Tibial artery (tissue), 4 donors: ENCODE data around the gene PKN3.

Experiments
- DNase-seq, 2 donors: peaks; one replicate each; pipeline ENCODE4 v3.0.0-alpha.2; 2019
- H3K27ac ChIP-seq, 2 donors: fragments of 200-600 bp; sonication (generic) in 1 of 2; 1 replicate in 1 of 2; 2 replicates in 1 of 2; pipeline ENCODE4 v1.5.1; 2018 to 2019; ENCODE audit warnings: mild to moderate bottlenecking in 1 of 2
- H3K27me3 ChIP-seq, 2 donors: fragments of 200-600 bp; sonication (generic) in 1 of 2; one replicate each; pipeline versions ENCODE4 v1.5.1 to v1.6.0; 2016 to 2019
- H3K36me3 ChIP-seq, 3 donors: fragments of 200-600 bp; sonication (generic) in 2 of 3; one replicate each; pipeline ENCODE4 v1.5.1; 2016 to 2019; ENCODE audit warnings: mild to moderate bottlenecking in 2 of 3
- H3K4me1 ChIP-seq, 4 donors: fragments of 200-600 bp; sonication (generic) in 2 of 4; 1 replicate in 3 of 4; 2 replicates in 1 of 4; pipeline ENCODE4 v1.5.1; 2016 to 2019
- H3K4me3 ChIP-seq, 2 donors: fragments of 200-600 bp; sonication (generic) in 1 of 2; 1 replicate in 1 of 2; 2 replicates in 1 of 2; pipeline ENCODE4 v1.5.1; 2018 to 2019; ENCODE audit warnings: mild to moderate bottlenecking in 2 of 2
- H3K9me3 ChIP-seq, 3 donors: fragments of 200-600 bp; sonication (generic) in 1 of 3; one replicate each; pipeline ENCODE4 v1.5.1; 2016 to 2019
- intact Hi-C: fragments of 100-400 bp; cut with DNase I; formaldehyde crosslinking; loops from one replicate; pipeline ENCODE4 v1.15.0; 2023; ENCODE audit warnings: low total_unique reads
- TF ChIP-seq, protein P1 (sequence below), 2 experiments: fragments of 200-600 bp in 1 of 2; fragments of 450-650 bp in 1 of 2; IDR thresholded peaks; one replicate each; pipeline ENCODE4 v1.5.1; 2017 to 2019; ENCODE audit warnings: antibody characterized with exemption in 2 of 2, mild to moderate bottlenecking in 1 of 2, moderate library complexity in 1 of 2

PKN3 gene

DNA sequence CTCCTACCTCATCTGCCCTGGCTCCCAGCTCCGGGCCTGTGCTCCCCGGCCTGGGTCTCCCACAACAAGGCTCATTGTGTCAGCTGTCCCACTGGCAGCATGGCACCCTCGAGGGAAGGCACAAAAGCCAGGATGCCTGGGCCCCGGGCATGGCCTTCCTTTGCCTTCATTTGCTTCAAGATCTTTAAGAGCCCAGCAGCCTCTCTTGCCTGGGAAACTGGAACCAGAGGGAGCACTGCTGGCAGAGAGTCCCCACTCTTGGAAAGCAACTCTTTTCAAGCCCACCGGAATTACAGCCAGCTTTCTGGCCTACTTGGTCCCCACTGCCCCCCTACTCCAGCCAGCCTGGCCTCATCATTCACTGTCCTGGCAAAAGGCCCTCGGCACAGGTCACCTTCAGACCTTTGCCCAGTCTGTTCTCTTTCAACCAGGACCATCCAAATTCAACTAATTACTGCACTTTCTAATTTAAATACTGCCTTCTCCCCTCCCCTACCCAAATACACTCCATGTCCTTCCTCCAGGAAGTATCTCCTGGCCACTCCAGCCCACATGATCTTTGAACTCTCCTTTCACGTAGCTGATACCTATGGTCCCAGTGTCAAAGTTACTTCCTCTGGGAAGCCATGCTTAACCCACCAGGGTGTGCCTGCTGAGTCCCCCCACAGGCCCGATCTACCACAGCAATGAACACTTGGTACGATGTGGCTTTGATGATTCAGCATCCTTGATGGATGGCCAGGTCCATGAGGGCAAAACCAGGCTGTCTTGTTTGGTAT, 60.6 kb downstream of the PKN3 start:
- Histone ChIP-seq H3K4me3 (no peak overlapping the region), H3K36me3 (peaks cover 0 to 31% (median 4%) of the 10 kb centered on the region in 3 donors), H3K27me3 (no peaks in the 10 kb centered on the region), H3K27ac (no peak overlapping the region), H3K9me3 (no peaks in the 10 kb centered on the region), H3K4me1 (peaks cover 0 to 8% (median 0%) of the 10 kb centered on the region in 4 donors)
- TF ChIP-seq, protein P1, sequence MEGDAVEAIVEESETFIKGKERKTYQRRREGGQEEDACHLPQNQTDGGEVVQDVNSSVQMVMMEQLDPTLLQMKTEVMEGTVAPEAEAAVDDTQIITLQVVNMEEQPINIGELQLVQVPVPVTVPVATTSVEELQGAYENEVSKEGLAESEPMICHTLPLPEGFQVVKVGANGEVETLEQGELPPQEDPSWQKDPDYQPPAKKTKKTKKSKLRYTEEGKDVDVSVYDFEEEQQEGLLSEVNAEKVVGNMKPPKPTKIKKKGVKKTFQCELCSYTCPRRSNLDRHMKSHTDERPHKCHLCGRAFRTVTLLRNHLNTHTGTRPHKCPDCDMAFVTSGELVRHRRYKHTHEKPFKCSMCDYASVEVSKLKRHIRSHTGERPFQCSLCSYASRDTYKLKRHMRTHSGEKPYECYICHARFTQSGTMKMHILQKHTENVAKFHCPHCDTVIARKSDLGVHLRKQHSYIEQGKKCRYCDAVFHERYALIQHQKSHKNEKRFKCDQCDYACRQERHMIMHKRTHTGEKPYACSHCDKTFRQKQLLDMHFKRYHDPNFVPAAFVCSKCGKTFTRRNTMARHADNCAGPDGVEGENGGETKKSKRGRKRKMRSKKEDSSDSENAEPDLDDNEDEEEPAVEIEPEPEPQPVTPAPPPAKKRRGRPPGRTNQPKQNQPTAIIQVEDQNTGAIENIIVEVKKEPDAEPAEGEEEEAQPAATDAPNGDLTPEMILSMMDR (IDR thresholded peaks at IDR 0.05) = no peak
- intact Hi-C loops = no loop called here
- DNase-seq = no peak

DNA sequence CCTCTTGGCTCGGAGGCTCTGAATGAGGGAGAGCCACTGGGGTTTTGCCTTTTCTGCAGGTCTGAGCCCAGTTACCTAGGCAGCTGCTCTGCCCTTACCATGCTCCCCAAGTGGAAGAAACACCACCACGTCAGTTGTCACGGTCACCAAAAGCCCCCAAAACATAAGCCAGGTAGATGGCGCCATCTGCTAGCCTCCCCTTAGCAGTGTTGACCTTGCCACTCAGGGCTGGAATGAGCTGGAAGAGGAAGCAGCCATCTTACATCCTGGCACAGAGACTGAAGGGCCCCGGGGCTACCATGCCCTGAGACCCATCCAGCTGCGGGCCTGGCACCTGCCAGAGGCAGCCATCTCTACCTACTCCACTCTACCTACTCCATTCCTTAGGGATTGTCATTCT, 62.1 kb downstream of the PKN3 start:
- Histone ChIP-seq H3K27me3 (no peaks in the 10 kb centered on the region), H3K9me3 (no peaks in the 10 kb centered on the region), H3K4me3 (no peak overlapping the region), H3K27ac (no peak overlapping the region), H3K36me3 (peaks cover 0 to 35% (median 4%) of the 10 kb centered on the region in 3 donors), H3K4me1 (peaks cover 0 to 21% (median 0%) of the 10 kb centered on the region in 4 donors)
- intact Hi-C loops = no loop called here
- DNase-seq = no peak
- TF ChIP-seq, protein P1 (IDR thresholded peaks at IDR 0.05) = no peak

DNA sequence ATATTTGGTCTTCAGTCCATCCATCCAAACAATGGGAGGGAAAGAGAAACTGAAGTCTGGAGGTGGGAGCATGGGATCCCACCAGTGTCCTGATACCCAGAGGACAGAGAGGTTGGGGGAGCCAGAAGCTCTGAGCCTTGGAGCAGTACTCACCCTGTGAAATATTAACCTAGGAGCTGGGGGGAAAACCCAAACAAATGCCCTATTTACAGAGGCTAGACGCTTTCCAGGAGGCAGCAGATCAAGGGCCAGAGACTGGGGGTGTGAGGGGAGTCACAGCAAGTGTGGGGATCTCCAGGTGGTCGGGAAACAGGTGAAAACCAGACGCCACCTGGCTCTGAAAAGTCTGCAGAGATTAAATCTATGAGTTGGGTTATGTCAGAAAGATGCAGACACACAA, 63.2 kb downstream of the PKN3 start:
- H3K4me3 ChIP-seq = no peak overlapping the region
- DNase-seq = no peak

DNA sequence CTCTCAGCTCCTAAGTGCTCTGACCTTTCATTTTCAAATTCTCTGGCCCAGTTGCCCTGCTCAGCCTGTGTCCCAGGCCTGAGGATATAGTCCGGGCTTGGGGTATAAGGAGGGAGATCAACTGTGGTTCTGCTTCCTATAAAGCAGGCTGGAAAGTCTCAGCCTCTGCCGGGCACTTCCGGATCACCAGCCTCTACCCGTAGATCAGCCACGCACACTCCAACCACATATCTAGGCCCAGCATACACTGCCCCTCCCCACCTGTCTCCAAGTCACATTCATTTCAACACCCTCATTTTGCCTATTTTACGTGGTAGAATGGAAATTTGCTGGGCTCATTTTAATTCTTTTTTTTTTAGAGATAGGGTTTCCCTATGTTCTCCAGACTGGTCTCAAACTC, 66.3 kb downstream of the PKN3 start:
- TF ChIP-seq, protein P1 (IDR thresholded peaks at IDR 0.05) = no peak
- intact Hi-C loops = no loop called here

More for the DNA sequence above, 63.2 kb downstream of the PKN3 start:
- TF ChIP-seq, protein P1 (IDR thresholded peaks at IDR 0.05) = no peak
- no peak overlapping the region for H3K27ac ChIP-seq
- H3K9me3 ChIP-seq = no peaks in the 10 kb centered on the region
- intact Hi-C loops = no loop called here
- no peaks in the 10 kb centered on the region for H3K27me3 ChIP-seq
- H3K4me1 ChIP-seq = peaks cover 0 to 32% (median 9%) of the 10 kb centered on the region in 4 donors
- H3K36me3 ChIP-seq = peaks cover 0 to 28% (median 0%) of the 10 kb centered on the region in 3 donors

More for the DNA sequence above, 66.3 kb downstream of the PKN3 start:
- peaks cover 0 to 24% (median 0%) of the 10 kb centered on the region in 3 donors for H3K36me3 ChIP-seq
- H3K27me3 ChIP-seq = no peaks in the 10 kb centered on the region
- H3K27ac ChIP-seq = no peak overlapping the region
- no peak for DNase-seq
- no peak overlapping the region for H3K4me3 ChIP-seq
- H3K9me3 ChIP-seq = no peaks in the 10 kb centered on the region
- H3K4me1 ChIP-seq = peaks cover 0 to 30% (median 19%) of the 10 kb centered on the region in 4 donors
